Measurements from ENCODE around the gene ADAM19.

The ADAM19 gene

DNA sequence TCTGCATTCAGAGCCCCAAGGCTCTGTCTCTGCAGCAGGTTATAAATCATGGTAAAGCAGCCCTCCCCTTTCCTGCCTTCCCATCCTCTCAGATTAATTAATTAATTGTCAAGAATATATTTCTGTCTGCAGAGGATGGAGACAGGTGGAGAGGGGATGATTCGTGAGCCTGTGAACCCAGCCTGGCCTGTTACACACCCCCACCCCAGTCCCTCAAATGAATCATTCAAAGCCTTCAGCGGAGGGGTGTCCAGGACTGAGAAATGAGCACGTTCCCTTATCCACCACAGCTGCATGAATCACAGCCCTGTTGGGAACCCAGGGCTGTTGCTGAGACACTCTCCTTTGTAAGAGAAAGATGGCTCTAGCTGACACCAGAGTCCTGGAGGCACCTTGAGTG, 59.6 kb downstream of the ADAM19 start:
- DNase-seq (ENCODE audit: low read depth in 2 of 2): no peak

DNA sequence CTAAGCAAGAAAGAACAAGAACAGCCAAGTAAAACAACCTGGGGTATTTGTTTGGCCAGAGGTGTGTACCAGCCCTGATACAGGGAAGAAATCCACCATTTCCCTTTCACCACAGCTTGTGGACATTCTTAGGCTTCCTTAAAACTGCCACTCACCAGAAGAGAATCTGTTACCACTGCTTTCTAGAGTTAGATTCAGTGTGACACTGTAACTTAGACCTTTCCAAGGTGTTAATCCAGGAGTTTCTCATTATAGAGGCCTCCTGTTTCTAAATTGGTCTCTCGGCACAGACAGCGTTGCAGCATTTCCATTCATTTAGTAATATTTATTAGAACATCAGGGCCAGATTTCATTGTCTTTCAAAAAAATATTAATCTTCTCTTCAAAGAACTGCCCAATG, 60.6 kb downstream of the ADAM19 start:
- DNase-seq (ENCODE audit: low read depth in 2 of 2): no peak

DNA sequence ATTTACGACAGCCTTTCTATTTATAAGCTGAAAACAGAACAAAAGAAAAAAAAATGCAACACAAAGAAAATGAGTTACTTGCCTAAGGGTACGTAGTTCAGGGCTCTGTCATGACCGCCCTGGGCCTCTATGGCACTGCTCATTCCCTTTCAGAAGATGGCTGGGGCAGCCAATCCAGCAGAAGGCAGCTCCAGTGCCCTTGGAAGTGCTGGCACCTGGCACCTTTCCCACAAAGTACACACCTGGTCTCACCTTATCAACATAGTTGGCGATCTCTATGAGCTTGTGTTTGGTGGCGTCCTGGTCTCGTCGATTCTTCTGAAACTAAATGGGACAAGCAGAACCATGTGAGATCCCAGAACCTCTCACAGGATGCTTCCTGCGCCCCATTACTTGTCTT, 62.4 kb downstream of the ADAM19 start:
- no peak for DNase-seq (ENCODE audit: low read depth in 2 of 2)

DNA sequence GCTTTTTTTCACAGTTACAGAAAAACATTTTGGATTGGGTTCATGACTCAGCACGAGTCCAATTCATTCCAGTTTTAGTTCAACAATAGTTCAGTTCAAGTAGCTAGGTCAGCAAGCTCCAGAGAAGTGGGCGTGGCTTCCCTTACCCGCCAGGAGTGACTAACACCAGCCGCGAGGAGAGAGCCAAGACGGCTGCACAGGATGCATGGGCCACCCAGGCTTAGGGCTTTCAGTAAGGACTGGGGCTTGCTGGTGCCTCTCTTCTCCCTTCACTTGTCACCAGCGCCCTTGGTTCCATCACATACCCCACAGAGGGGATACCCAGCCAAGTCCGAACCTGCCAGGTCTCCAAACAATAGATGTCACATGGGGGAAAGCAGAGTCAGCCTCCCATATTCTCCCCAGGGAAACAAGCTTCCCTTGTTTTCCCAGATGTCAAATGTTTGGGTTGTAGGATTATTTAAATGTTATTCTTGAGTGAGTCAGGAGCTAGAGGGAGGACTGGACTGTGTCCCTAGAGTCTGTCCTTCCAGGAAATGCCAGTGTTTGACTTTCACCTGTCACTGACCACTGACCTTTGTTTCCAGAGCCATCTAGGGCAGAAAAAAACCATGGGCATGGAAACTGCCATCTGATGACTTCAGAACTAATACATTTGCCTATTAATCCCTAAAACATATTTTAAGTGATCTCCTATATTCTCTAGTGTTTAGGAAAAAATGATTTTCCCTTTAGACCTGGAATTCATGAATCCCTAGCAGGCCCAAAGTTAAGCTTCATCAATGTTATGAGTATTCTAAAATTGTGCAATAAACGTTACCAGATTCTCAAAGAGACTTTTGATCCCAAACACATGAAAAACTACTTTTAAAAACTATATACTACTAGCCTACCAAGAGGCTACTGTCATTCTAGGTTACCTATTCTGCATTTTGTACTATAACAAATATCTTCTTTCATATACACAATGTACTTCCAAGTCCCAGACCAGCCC, 63.6 kb downstream of the ADAM19 start:
- DNase-seq (ENCODE audit: low read depth in 2 of 2): peak in 1 of 2 donors; percentile 21

DNA sequence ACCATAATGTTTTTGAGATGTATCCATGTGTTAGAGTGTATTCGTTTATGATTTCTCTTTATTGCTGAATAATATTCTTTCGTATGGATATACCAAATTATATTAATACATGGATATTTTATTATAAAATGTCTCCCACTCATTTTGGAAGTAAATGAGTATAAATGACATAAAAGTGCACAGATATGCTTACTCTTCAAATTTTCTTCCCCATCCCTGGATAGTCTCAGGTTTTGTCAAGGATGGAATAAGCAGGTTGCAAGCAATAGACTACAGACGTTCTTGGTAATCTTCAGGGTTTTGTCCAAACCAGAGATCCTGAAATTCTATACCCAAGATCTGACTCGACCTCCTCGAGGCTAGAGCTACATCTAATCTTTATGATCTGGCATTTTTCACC, 64.9 kb downstream of the ADAM19 start:
- DNase-seq (ENCODE audit: low read depth in 2 of 2): no peak

DNA sequence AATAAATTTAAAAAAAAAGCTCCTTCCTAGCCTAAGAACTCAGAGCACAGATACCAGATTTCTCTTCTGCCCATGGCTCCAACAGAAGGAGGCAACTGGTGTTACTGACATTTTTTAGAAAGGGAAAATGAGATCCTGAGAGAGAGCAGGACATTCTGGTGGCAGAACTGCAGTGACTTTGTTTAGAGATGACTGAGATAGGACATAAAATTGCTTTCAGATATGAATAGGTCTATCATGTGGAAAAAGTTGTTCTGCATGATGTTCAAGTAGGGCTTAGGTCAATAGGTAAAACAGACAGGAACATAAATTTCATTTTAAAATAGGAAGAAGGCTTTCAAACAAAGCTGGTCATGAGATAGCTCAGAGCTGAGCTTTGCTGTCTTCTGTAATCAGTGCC, 66.0 kb downstream of the ADAM19 start:
- no peak for DNase-seq (ENCODE audit: low read depth in 2 of 2)

DNA sequence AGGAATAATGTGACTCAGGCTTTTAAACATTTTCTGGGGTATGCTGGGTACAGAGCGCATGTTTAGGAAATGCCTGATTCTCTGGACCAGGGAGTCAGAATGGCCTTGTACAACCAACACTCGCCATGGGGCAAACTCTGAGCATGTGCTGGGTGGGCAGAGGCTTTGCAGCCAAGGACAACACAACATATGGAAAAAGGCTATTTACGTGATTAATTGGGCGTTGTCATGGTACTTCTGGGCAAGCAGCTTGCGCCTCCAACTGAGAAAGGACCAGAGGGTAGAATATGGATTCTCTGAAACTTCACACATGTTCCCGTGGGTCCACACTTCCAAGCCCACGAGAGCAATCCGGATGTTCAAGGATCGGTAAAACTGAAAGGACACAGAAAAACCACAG, 66.5 kb downstream of the ADAM19 start:
- no peak for DNase-seq (ENCODE audit: low read depth in 2 of 2)

DNA sequence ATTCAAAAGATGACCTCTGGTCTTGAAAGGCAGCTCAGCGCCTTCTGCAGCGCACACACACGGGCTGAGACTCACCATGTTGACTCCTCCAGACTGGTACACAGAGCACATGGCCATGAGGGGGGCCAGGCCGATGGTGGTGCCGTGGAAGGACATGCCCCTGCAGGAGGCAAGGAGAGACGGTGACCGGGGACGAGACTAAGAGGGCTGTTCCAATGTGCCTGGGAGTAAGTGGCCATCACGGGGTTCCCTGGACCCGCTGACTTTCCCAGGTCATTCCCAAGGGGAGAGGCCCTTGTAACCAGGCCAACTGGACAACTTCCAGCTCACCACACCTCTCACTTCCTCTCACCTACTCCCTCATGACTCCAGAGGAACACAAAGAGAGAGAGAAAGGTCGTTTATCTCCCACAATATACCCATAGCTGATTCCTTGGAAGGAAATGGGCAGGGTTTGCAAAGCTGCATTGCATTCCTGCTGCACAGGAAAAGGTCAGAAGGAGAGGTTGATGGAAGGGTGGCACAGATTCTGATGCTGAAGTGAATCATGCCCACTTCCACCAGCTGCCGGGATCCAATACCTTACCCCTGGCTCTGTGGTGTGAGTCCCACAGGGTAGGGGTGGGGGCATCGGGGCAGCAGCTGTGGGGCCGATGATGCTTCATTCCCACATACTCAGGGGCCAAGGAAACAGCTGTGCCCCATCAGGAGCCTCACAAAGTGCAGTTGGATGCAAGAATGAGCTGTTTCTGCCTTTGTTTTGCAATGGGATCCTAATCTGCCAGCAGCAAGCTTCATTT, 68.4 kb downstream of the ADAM19 start:
- no peak for DNase-seq (ENCODE audit: low read depth in 2 of 2)

DNA sequence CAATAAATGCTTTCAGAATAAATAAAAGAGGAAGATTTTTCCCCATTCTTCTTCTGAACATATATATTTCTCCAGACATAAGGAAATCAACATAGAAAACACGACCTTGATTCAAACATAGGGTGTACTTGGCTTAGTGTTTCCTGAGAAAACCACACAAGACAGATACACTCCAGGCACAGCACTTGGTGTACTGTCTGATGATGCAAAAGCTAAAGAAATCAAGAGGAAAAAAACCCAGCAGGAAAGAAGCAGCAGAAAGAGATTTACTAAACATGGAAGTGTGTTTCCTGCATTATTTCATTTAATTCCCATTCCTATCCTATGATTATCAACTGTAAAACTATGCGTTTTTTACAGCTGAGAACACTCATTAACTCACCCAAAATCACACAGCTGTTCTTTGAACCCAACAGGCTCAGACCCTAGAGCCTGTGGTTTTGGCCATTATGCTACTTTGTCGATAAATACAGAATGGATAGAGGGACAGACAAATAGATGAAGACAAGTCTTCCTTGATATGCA, 69.4 kb downstream of the ADAM19 start:
- DNase-seq (ENCODE audit: low read depth in 2 of 2): no peak

DNA sequence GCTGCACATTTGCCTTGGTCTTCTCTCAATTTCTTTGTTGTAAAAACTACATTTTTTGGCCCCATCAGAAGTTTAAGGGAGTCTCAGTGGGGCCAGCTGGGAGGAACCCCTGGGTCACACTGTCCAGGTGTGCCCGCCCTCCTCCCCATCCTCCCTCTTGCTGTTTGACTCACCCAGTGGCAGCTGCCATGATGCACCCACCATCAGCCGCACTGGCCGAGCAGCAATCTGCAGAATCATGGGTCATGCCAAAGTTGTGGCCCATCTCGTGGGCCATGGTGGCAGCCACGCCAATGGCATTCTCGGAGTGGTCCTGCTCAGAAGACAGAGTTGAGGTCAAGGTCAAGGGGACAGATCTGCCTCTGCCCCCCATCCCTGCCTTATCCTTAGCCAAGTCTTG, 70.1 kb downstream of the ADAM19 start:
- DNase-seq (ENCODE audit: low read depth in 2 of 2): no peak

DNA sequence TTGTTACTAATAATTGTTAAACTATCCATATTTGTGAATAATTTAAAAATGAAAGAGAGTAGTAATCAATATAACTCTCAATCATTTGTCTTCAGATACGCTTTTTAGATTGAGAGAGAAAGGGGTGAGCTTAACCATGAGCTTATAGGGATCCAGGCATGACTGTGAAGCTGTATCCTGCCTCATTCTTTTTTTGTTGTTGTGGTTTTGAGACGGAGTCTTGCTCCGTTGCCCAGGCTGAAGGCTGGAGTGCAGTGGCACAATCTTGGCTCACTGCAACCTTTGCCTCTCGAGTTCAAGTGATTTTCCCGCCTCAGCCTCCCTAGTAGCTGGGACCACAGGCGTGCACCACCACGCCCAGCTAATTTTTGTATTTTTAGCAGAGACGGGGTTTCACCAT, 71.5 kb downstream of the ADAM19 start:
- no peak for DNase-seq (ENCODE audit: low read depth in 2 of 2)

DNA sequence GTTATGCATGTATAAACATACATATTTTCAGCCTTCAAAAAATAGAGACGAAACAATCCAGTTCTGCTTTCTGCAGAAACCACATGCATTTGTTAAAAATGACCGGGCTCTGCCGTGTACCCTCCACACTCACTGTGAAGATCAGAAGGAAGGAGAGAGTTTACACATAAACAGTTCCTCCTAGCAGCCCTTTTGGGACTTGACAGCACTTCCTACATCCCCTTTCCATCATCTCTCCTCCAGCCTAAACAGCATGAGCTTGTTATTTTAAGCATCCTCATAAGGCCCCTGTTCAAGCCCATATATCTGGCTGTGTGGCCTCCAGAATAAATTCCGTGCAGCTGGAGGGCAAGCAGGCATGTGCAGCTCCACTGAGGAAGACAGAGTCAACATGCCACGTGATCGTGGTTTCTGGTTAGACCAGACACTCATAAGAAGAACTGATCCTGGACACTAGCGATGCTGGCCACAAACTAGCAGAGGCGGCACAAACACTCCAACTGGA, 73.4 kb downstream of the ADAM19 start:
- no peak for DNase-seq (ENCODE audit: low read depth in 2 of 2)

DNA sequence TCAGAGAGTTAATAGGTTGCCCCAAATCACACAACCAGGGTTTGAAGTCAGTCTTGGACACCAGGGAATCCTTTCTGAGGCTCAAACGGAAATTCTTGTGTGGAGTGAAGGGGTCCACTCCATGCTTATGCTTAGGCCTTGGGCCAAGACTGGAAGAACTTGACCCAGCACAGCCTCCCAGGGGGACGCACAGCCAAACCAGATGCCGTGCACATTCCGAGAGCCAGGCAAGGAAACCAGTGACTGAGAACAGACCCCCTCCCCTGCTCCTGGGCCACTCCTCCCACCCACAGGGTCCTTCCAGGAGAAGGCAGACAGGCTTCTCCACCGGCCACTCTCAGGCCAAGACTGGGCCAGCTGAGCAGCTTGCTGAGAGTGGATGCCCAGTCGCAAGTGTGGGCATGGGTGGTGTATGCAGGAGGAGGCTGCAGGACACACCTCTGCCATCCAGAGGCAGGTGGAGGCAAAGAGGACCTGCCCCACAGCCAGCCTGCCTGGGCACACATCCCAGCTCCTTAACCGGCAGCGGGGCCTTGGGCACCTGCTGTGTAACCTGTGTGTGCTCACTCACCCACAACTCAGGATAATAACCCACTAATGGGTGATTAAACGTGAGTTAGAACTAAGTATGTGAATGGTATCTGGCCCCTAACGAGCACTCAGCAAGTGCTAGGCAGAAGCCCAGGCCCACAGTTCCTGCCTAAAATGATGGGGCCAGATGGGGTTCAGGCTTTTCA, 77.5 kb downstream of the ADAM19 start:
- no peak for DNase-seq (ENCODE audit: low read depth in 2 of 2)

DNA sequence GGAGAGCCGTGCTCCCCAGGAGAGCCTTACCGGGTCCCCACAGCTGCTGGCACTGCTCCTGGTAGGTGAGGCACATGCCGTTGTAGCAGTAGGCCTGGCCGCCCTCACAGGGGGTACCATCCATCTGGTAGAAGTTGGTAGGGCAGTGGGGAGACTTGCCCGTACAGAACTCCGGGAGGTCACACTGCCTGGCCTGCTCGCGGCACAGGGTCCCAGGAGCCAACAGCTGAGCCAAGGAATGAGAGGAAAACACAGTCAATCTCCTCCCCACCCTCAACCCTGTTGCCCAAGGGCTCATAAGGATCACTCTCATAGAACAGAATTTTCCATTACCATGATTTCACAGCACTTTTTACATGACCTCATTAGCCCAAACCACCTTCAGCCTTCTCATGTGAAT, 78.7 kb downstream of the ADAM19 start:
- no peak for DNase-seq (ENCODE audit: low read depth in 2 of 2)

DNA sequence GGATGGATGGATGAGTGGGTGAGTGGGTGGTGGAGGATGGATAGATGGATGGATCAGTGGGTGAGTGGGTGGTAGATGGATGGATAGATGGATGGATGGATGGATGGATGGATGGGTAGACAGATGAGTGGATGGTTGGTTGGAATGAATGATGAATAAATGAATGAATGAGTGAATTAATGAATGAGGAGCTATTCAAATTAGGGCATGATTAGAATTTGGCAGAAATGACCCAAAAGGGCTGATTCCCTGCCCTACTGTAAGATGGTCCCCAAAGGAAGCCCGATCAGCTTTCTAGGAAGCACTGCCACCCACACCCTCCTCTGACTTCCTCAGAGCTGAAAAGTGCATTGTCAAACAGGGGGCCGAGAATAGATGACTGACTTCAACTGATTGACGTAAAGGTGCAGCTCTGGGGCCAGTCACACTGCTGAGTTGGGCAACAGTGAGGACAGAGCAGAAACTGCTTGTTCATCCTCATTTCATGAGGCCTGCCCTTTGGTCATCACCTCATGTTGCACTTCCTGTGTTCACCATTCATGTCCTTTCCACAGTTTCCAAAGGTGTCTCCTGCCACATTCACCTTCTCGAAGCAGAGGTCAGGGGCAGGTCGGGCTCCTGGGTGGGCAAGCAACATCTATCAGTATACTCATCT, 81.3 kb downstream of the ADAM19 start:
- DNase-seq (ENCODE audit: low read depth in 2 of 2): no peak

DNA sequence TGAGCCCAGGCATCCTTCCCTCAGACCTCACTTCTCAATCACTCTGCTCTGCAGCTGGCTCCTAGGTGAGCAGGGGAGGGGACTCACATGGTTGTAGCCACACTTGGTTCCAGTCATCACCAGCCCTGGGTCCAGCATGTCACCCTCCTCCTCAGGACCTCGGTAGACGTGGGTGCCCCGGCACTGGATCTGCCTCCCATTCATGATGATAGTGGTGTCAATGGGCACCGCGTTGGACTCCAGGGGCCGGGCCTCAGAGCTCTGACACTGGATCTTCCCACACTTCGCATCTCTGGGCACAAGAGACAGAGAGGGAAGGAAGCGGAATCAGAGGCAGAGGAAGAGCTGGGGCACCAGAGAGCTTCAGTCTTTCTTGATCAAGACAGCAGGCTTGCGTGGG, 82.7 kb downstream of the ADAM19 start:
- no peak for DNase-seq (ENCODE audit: low read depth in 2 of 2)

DNA sequence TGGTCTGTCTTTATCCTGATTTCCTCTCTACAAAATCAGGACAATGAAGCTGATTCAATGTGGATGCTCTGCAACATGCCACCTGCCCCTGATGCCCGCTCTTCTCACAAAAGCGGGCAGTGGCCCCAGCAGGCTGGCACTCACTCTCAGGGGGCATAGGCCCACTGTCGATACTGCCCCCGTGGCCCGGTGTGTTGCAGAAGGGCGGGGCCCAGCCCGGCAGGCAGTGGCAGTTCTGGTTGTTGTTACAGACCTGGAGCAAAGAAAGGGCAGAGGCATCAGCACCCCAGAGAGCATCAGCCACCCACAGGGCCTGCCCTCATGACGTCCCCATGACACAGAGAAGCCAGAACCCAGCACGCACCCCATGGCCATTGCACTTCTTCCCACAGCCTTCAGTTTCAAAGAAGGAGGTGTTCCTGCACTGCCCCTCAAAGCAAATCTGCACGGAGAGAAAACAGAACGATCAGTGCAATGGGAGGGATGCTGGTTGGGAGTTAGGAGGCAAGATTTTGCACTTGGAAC, 84.0 kb downstream of the ADAM19 start:
- no peak for DNase-seq (ENCODE audit: low read depth in 2 of 2)

DNA sequence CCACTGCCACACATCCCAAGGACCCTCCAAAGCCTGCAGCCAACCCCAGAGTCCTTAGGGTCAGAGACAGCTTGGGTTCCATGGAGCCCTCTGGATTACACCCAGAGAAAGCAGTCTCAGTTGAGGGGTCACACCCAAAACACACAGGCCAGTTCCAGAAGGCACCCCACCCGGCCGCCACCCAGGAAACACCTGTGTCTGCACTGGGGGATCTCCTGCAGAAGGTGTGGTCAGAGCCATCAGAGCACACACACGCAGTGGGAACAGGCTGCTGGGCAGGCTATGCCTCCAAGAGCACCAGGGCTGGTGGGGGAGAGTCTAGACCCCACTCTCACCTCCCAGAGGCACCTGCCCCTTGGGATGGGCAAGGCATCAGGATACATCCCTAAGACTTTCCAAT, 88.2 kb downstream of the ADAM19 start:
- no peak for DNase-seq (ENCODE audit: low read depth in 2 of 2)

DNA sequence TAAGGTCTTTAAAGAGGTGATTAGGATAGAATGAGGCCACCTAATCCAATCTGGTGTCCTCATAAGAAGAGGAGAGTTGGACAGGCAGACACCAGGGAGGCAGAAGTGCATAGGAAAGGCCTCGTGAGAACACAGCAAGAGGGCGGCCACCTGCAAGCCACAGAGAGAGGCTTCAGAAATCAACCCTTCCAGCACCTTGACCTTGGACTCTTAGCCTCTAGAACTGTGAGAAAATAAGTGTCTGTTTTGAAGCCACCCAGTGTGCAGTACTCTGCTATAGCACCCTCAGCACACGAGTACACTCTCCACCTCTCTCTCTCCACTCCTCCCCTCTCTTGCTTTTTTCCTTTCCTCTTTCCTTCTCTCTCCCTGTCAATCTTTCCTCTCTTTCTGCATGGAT, 88.7 kb downstream of the ADAM19 start:
- no peak for DNase-seq (ENCODE audit: low read depth in 2 of 2)

DNA sequence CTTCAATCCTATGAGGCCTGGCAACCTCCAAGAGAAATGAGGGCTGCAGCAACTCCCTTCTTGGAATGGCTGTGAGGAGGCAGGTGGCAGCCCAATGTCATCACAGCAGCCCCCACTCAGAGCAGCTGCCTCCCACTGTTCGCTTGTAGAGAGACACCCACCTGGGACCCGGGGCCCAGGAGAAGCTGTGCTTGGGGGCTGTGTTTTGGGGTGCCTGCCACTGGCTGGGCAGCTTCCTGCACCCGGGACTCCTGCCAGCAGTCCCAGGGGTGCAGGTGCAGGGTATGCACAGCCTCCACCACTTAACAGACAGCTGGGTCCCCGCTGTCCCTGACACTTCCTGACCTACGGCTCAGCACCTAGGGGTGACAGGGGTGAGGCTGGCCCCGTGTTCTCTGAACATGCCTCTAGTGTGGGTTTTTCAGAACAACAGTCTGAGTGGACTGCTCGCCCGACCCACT, 89.3 kb downstream of the ADAM19 start:
- no peak for DNase-seq (ENCODE audit: low read depth in 2 of 2)

DNA sequence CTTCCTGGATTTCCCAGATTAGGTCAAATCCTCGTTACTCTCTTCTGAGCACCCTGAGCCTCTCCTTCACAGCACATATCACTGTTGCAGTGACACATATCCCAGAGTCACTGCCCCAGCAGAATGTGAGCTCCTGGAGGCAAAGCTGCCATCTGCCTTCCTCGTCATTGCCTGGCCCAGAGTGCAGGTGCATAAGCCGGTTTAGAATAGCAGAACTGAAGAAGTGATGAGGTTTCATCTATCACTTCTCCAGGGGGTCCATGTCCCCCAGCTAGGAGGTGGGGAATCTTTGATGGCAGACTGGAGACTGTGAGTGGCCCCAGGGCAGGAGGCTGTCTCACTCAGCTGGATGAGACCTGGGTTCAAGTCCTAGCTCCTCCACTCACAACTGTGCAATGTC, 89.8 kb downstream of the ADAM19 start:
- DNase-seq (ENCODE audit: low read depth in 2 of 2): no peak

Data from activated CD4-positive, alpha-beta T cell treated with anti-CD3 and anti-CD28 coated beads for 24 hours (primary cell).